ENCODE measurements around the gene MYO15A. TPM values are rescaled to one million over a fixed set of nuclear protein-coding genes. Genes with fewer than 3 reads are reported as not detected.

MYO15A gene
- total and polyA plus RNA-seq, 2 donors (not counting 1 experiment from before 2014, with no cell fraction given) = 2.5 to 3.1 TPM

DNA sequence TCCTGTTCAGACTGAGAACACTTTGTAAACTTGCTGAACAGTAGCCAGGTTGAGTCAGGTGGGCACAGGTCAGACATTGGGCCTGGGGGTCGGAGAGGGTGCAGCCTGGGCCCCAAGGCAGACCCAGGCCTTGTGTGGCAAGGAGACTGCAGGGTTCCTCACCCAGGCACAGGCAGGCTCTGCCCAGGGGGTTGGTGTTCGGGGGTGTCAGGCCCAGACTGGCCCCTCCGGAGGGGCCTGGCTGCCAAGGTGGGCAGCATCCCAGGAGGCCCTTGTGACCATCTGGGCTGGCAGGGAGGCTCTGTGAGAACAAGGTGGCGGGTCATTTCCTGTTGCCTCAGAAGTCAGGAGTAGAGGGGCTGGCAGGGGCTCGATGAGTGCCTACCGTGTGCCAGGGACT lies 585 bp upstream of the MYO15A start:
- POLR2A ChIA-PET = interaction anchor here (0.7 kb wide), 1 partner anchor 108 kb away, joined by 3 read pairs; no protein-coding TSS in a partner anchor
- intact Hi-C loops (cut with micrococcal nuclease) = no loop called here

GRCh38 chr17:18109935-18110485 lies 1.5 kb downstream of the MYO15A start:
- Histone ChIP-seq H3K27ac (ENCODE audit: low read length in 2 of 2) (no peak overlapping the region), H3K79me2 (ENCODE audit: control insufficient read depth, insufficient read depth, low read length) (no peaks in the 10 kb centered on the region), H3K4me1 (ENCODE audit: control insufficient read depth in 2 of 2, insufficient read depth in 2 of 2, low read length in 2 of 2) (no peaks in the 10 kb centered on the region), H3K36me3 (replicated peaks in 1 of 2; ENCODE audit: control extremely low read depth in 1 of 2, control insufficient read depth in 1 of 2, extremely low read depth in 1 of 2, insufficient read depth in 2 of 2, low read length in 1 of 2) (peaks cover 0 to 13% of the 10 kb centered on the region in 2 experiments), H3K9ac (ENCODE audit: low read length) (no peak overlapping the region), H2AFZ (ENCODE audit: insufficient read depth, low read depth, low read length, poor library complexity, severe bottlenecking) (no peak overlapping the region), H3K4me3 (ENCODE audit: control extremely low read depth in 1 of 5, extremely low read depth in 1 of 5, insufficient read depth in 1 of 5, low read depth in 2 of 5, low read length in 4 of 5) (no peak overlapping the region), H3K27me3 (replicated peaks in 1 of 4; ENCODE audit: control extremely low read depth in 1 of 4, control insufficient read depth in 3 of 4, insufficient read depth in 4 of 4, low read length in 3 of 4) (no peaks in the 10 kb centered on the region), H3K4me2 (replicated peaks; ENCODE audit: low read depth, low read length, poor library complexity, severe bottlenecking) (no peak overlapping the region), H3K9me3 (ENCODE audit: control extremely low read depth in 1 of 3, control insufficient read depth in 2 of 3, insufficient read depth in 1 of 3, low read length in 2 of 3) (no peaks in the 10 kb centered on the region), H4K20me1 (ENCODE audit: control insufficient read depth, insufficient read depth, low read length, poor library complexity, severe bottlenecking) (no peaks in the 10 kb centered on the region)
- ChIA-PET CTCF (no interaction called here), POLR2A (no interaction called here)
- 93% methylated on average over 7 of the region's 10 CpGs for WGBS (ENCODE audit: insufficient coverage)
- H3K4me1 Mint-ChIP-seq = no peaks in the 10 kb centered on the region
- no peak overlapping the region for H3K27ac Mint-ChIP-seq
- intact Hi-C loops (cut with micrococcal nuclease) = no loop called here
- no peak for ATAC-seq (ENCODE audit: low read depth)
- H3K9me3 Mint-ChIP-seq (ENCODE audit: insufficient read depth) = no peaks in the 10 kb centered on the region
- TF ChIP-seq, protein P1, sequence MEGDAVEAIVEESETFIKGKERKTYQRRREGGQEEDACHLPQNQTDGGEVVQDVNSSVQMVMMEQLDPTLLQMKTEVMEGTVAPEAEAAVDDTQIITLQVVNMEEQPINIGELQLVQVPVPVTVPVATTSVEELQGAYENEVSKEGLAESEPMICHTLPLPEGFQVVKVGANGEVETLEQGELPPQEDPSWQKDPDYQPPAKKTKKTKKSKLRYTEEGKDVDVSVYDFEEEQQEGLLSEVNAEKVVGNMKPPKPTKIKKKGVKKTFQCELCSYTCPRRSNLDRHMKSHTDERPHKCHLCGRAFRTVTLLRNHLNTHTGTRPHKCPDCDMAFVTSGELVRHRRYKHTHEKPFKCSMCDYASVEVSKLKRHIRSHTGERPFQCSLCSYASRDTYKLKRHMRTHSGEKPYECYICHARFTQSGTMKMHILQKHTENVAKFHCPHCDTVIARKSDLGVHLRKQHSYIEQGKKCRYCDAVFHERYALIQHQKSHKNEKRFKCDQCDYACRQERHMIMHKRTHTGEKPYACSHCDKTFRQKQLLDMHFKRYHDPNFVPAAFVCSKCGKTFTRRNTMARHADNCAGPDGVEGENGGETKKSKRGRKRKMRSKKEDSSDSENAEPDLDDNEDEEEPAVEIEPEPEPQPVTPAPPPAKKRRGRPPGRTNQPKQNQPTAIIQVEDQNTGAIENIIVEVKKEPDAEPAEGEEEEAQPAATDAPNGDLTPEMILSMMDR (IDR thresholded peaks at IDR 0.05) = no peak
- TF ChIP-seq EZH2 (IDR thresholded peaks at IDR 0.05; ENCODE audit: borderline replicate concordance, insufficient read depth, low read depth, low read length, poor library complexity, severe bottlenecking) = no peak
- no peaks in the 10 kb centered on the region for H3K27me3 Mint-ChIP-seq
- no peak overlapping the region for H3K4me3 Mint-ChIP-seq
- no peak for DNase-seq

More for the DNA sequence above, 585 bp upstream of the MYO15A start:
- Histone ChIP-seq H3K9ac (ENCODE audit: low read length) (no peak overlapping the region), H2AFZ (ENCODE audit: insufficient read depth, low read depth, low read length, poor library complexity, severe bottlenecking) (no peak overlapping the region), H3K4me1 (ENCODE audit: control insufficient read depth in 2 of 2, insufficient read depth in 2 of 2, low read length in 2 of 2) (peaks cover 6 to 10% of the 10 kb centered on the region in 2 donors), H3K36me3 (replicated peaks in 1 of 2; ENCODE audit: control extremely low read depth in 1 of 2, control insufficient read depth in 1 of 2, extremely low read depth in 1 of 2, insufficient read depth in 2 of 2, low read length in 1 of 2) (peaks cover 0 to 13% of the 10 kb centered on the region in 2 experiments), H3K27ac (ENCODE audit: low read length in 2 of 2) (no peak overlapping the region), H3K27me3 (replicated peaks in 1 of 4; ENCODE audit: control extremely low read depth in 1 of 4, control insufficient read depth in 3 of 4, insufficient read depth in 4 of 4, low read length in 3 of 4) (no peaks in the 10 kb centered on the region), H3K79me2 (ENCODE audit: control insufficient read depth, insufficient read depth, low read length) (no peaks in the 10 kb centered on the region), H4K20me1 (ENCODE audit: control insufficient read depth, insufficient read depth, low read length, poor library complexity, severe bottlenecking) (no peaks in the 10 kb centered on the region), H3K9me3 (ENCODE audit: control extremely low read depth in 1 of 3, control insufficient read depth in 2 of 3, insufficient read depth in 1 of 3, low read length in 2 of 3) (no peaks in the 10 kb centered on the region), H3K4me2 (replicated peaks; ENCODE audit: low read depth, low read length, poor library complexity, severe bottlenecking) (no peak overlapping the region), H3K4me3 (ENCODE audit: control extremely low read depth in 1 of 5, extremely low read depth in 1 of 5, insufficient read depth in 1 of 5, low read depth in 2 of 5, low read length in 4 of 5) (no peak overlapping the region)
- ATAC-seq (ENCODE audit: low read depth) = no peak
- CTCF ChIA-PET = no interaction called here
- TF ChIP-seq, protein P1 (IDR thresholded peaks at IDR 0.05) = no peak
- TF ChIP-seq EZH2 (IDR thresholded peaks at IDR 0.05; ENCODE audit: borderline replicate concordance, insufficient read depth, low read depth, low read length, poor library complexity, severe bottlenecking) = no peak
- Mint-ChIP-seq H3K4me3 (no peak overlapping the region), H3K27ac (no peak overlapping the region), H3K27me3 (no peaks in the 10 kb centered on the region), H3K4me1 (peaks cover 10% of the 10 kb centered on the region), H3K9me3 (ENCODE audit: insufficient read depth) (no peaks in the 10 kb centered on the region)
- DNase-seq = no peak
- 82% methylated on average over 6 of the region's 6 CpGs for WGBS (ENCODE audit: insufficient coverage)

All from B cell (primary cell).